ENCODE data around the gene ZNF620.
A peak's percentile ranks its signal among the peaks of the same experiment; 100 is the strongest.
"Not testable (repeated sequence)": the region's sequence is repeated elsewhere in the genome, so short reads cannot be mapped to it uniquely, and the experiment has no call there.

The ZNF620 gene

DNA sequence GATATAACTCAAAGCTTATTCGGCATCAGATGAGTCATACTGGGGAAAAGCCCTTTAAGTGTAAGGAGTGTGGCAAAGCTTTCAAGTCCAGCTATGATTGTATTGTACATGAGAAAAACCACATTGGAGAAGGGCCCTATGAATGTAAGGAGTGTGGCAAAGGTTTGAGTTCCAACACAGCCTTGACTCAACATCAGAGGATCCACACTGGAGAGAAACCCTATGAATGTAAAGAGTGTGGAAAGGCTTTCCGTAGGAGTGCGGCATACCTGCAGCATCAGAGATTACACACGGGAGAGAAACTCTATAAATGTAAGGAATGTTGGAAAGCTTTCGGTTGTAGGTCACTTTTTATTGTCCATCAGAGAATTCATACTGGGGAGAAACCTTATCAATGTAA, 26.4 kb downstream of the ZNF620 start:
- TF ChIP-seq, protein P1, sequence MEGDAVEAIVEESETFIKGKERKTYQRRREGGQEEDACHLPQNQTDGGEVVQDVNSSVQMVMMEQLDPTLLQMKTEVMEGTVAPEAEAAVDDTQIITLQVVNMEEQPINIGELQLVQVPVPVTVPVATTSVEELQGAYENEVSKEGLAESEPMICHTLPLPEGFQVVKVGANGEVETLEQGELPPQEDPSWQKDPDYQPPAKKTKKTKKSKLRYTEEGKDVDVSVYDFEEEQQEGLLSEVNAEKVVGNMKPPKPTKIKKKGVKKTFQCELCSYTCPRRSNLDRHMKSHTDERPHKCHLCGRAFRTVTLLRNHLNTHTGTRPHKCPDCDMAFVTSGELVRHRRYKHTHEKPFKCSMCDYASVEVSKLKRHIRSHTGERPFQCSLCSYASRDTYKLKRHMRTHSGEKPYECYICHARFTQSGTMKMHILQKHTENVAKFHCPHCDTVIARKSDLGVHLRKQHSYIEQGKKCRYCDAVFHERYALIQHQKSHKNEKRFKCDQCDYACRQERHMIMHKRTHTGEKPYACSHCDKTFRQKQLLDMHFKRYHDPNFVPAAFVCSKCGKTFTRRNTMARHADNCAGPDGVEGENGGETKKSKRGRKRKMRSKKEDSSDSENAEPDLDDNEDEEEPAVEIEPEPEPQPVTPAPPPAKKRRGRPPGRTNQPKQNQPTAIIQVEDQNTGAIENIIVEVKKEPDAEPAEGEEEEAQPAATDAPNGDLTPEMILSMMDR (conservative IDR thresholded peaks at IDR 0.05; ENCODE audit: low read depth), result no peak
- ChIA-PET POLR2A (ENCODE audit: low non-redundant PET) (no interaction called here), CTCF (no interaction called here)
- H3K27ac ChIP-seq, result no peak overlapping the region
- no peak for DNase-seq (ENCODE audit: low spot score)

DNA sequence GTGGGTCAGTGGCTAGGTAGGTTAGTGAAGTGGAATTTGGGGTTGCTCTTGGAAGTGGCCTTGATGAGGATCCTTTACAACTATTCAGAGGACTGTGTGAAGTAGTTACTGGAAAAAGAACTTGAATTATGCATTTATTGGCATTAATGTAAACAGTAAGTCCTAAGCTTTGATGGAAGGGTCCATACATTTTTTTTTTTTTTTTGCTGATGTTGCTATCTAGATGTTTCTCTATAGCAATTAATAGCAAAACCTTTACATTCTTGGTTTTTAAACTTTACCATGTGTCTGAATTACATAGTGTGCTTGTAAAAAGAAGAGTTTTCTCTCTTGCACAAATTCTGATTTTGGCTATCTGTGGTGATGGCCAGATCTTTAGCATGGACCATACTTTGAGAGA, 28.4 kb downstream of the ZNF620 start:
- TF ChIP-seq, protein P1 (conservative IDR thresholded peaks at IDR 0.05; ENCODE audit: low read depth), result no peak
- ChIA-PET POLR2A (ENCODE audit: low non-redundant PET) (no interaction called here), CTCF (no interaction called here)
- DNase-seq (ENCODE audit: low spot score), result no peak
- no peak overlapping the region for H3K27ac ChIP-seq

DNA sequence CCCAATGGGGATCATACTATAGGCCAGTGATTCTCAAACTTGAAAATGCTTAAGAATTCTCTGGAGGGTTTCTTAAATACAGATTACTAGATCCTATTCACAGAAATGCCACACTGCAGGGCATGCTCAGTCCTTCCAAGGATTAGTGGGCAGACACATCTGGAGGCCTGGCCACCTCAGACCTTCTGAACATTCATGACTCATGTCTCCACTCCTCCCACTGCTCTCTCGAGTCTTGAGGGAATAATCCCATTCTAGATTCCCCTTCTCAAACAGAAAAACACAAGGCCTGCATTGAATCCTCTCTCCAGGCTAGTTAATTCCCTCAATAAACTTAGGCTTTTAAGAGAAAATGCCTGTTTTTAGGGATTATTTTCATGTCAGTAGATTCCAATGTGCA, 41.0 kb downstream of the ZNF620 start:
- ChIA-PET CTCF (no interaction called here), POLR2A (ENCODE audit: low non-redundant PET) (no interaction called here)
- TF ChIP-seq, protein P1 (conservative IDR thresholded peaks at IDR 0.05; ENCODE audit: low read depth), result no peak
- DNase-seq (ENCODE audit: low spot score), result peak; percentile 9
- H3K27ac ChIP-seq, result no peak overlapping the region

DNA sequence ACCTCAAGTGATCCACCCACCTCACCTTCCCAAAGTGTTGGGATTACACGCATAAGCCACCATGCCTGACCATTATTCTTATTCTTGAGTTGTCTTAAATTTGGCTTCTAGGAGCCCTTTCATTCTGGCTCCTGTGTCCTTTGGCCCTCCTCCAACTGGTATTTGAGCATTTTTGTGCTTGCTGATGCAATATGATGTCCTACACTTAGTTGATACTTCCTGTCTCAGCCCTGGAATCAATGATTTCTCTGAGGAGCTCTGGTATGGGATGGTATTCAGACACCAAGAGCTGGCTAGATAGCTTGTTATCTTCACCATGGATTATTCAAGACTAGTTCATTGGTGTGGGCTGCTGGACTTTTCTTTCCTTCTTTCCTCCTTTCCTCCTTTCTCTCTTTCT, 44.3 kb downstream of the ZNF620 start:
- DNase-seq (ENCODE audit: low spot score), result no peak
- TF ChIP-seq, protein P1 (conservative IDR thresholded peaks at IDR 0.05; ENCODE audit: low read depth), result no peak
- ChIA-PET CTCF (no interaction called here), POLR2A (ENCODE audit: low non-redundant PET) (no interaction called here)
- H3K27ac ChIP-seq, result no peak overlapping the region

DNA sequence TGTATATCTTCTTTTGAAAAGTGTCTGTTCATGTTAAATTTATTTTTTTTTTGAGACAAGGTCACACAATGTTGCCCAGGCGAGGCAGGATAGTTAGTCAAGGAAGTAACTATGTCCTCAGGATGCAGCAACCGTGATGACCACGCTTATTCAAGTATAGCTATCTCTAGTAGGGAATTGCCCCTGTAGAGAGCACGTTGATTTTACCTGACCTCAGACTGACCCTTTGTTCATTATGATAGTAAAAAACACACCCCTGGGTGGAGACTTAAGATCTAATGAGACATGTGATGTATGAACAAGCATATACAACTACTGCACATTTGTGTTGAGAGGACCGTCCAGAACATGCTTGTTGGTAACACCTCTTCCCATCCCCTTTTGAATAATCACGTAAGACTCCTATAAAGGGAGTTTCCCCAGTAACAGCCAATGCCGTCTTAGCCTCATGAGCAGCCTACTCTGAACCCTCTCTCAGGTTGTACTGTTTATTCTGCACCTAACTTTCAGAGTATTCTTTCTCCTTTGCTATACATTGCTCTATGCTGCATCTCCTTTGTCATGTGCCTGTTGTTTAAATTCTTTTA, 51.8 kb downstream of the ZNF620 start:
- POLR2A ChIA-PET (ENCODE audit: low non-redundant PET), result no interaction called here
- no peak overlapping the region for H3K27ac ChIP-seq
- CTCF ChIA-PET, result no interaction called here
- DNase-seq (ENCODE audit: low spot score), result no peak
- TF ChIP-seq, protein P1 (conservative IDR thresholded peaks at IDR 0.05; ENCODE audit: low read depth), result no peak

DNA sequence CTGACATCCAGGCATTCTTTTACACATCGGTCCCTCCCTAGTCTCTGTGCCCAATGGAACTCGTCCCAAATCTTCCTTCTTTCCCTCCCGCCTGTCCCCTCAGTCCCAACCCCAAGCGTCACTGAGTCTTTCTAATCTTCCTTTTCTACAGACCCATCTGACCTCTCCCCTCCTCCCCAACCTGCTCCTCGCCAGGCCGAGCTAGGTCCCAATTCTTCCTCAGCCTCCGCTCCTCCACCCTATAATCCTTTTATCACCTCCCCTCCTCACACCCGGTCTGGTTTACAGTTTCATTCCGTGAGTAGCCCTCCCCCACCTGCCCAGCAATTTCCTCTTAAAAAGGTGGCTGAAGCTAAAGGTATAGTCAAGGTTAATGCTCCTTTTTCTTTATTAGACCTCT, 56.6 kb downstream of the ZNF620 start:
- DNase-seq (ENCODE audit: low spot score); CTCF ChIA-PET; H3K27ac ChIP-seq; POLR2A ChIA-PET (ENCODE audit: low non-redundant PET): not testable (repeated sequence)

DNA sequence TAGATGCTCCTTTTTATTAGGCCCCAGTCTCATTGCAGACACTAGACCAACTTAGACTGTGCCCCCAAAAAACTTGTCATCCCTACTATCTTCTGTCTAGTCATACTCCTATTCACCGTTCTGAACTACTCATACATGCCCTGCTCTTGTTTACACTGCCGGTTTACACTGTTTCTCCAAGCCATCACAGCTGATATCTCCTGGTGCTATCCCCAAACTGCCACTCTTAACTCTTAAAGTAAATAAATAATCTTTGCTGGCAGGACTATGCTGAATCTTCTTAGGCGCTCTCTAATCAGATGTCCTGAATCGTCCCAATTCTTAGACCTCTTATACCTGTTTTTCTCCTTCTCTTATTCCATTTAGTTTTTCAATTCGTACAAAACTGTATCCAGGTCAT, 59.8 kb downstream of the ZNF620 start:
- H3K27ac ChIP-seq; DNase-seq (ENCODE audit: low spot score); CTCF ChIA-PET; POLR2A ChIA-PET (ENCODE audit: low non-redundant PET): not testable (repeated sequence)

DNA sequence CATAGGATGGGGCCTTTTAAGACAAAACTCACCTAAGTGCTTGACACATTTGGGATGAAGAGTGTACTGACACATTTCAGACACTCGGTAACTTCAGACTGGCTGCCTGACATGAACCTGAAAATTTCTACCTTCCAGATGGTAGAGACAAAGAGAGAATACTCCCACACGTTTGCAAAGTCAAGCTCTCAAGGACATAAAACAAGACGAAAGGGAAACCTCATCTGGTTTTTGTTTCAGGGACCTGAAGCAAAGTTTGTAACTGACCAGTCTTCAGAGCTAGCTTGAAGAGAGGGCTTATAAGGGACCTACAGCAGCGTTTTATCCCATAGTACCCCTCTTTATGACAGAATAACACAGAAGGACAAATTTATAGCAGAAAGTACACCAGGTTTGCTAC, 60.9 kb downstream of the ZNF620 start:
- TF ChIP-seq, protein P1 (conservative IDR thresholded peaks at IDR 0.05; ENCODE audit: low read depth), result no peak
- POLR2A ChIA-PET (ENCODE audit: low non-redundant PET), result no interaction called here
- H3K27ac ChIP-seq, result no peak overlapping the region
- CTCF ChIA-PET, result no interaction called here
- no peak for DNase-seq (ENCODE audit: low spot score)

All from RWPE1 (cell line).